WTC11 (cell line): ENCODE measurements around the gene ZNF747. TPM values are rescaled to one million over a fixed set of nuclear protein-coding genes. Genes with fewer than 3 reads are reported as not detected.

ENCODE experiments used
- ATAC-seq: fragments of 200-7000 bp; cut with Tn5 transposase; 2 replicates; pipeline ENCODE4 v1.10.0; 2021; ENCODE audit warnings: mild to moderate bottlenecking, moderate library complexity
- Bru-seq: library from RNA; stranded (reverse); fragments of 400-500 nt; gene quantifications from one replicate; lab custom pipeline; 2021; lab: Mats Ljungman, UMichigan
- CTCF ChIA-PET: fragments of 300-600 bp; sonication (Branson Sonifier 250); formaldehyde crosslinking; loops from one replicate; lab custom pipeline; 2021; ENCODE audit warnings: antibody characterized with exemption; lab: Charles Lee
- POLR2A ChIA-PET: fragments of 350-600 bp; sonication (Branson Sonifier 250); formaldehyde crosslinking; loops from one replicate; lab custom pipeline; 2021; ENCODE audit warnings: antibody characterized with exemption; lab: Charles Lee
- DNase-seq: peaks from one replicate; pipeline ENCODE4 v3.0.0; 2021; ENCODE audit warnings: low spot score
- H3K27ac Mint-ChIP-seq: 2 replicates; pipeline ENCODE4 v1.8.0; 2021; ENCODE audit warnings: mixed read lengths
- H3K27me3 Mint-ChIP-seq: 2 replicates; pipeline ENCODE4 v1.8.0; 2021; ENCODE audit warnings: low read depth, mild to moderate bottlenecking, moderate library complexity, mixed read lengths
- H3K36me3 Mint-ChIP-seq: 2 replicates; pipeline ENCODE4 v1.8.0; 2021; ENCODE audit warnings: mixed read lengths
- H3K4me1 Mint-ChIP-seq: 2 replicates; pipeline ENCODE4 v1.8.0; 2022; ENCODE audit warnings: mixed read lengths
- H3K4me3 Mint-ChIP-seq: 2 replicates; pipeline ENCODE4 v1.8.0; 2021; ENCODE audit warnings: mild to moderate bottlenecking, moderate library complexity, mixed read lengths
- H3K9me3 Mint-ChIP-seq: 2 replicates; pipeline ENCODE4 v1.8.0; 2021; ENCODE audit warnings: mixed read lengths
- ARID4B ChIP-seq: sonication (generic); formaldehyde crosslinking; IDR thresholded peaks from 2 replicates; pipeline ENCODE4 v1.8.0; 2023; ENCODE audit warnings: missing genetic modification reagents, mild to moderate bottlenecking, borderline replicate concordance
- ATF1 ChIP-seq: sonication (generic); formaldehyde crosslinking; IDR thresholded peaks from 2 replicates; pipeline ENCODE4 v1.8.1; 2023; ENCODE audit warnings: mild to moderate bottlenecking, moderate library complexity, missing genetic modification reagents
- CDX4 ChIP-seq: fragments of 250-450 bp; sonication (Bioruptor Pico); IDR thresholded peaks from 2 replicates; pipeline ENCODE4 v1.9.0; 2021; ENCODE audit warnings: moderate library complexity, mild to moderate bottlenecking, inconsistent platforms, borderline replicate concordance
- CREB1 ChIP-seq: sonication (generic); formaldehyde crosslinking; IDR thresholded peaks from 2 replicates; pipeline ENCODE4 v1.8.0; 2023; ENCODE audit warnings: mild to moderate bottlenecking, missing genetic modification reagents
- CREM ChIP-seq: sonication (generic); formaldehyde crosslinking; IDR thresholded peaks from 2 replicates; pipeline ENCODE4 v1.8.1; 2022; ENCODE audit warnings: mild to moderate bottlenecking, missing genetic modification reagents, moderate library complexity
- EMX1 ChIP-seq: fragments of 250-450 bp; sonication (Bioruptor Pico); IDR thresholded peaks from 2 replicates; pipeline ENCODE4 v1.8.0; 2021; ENCODE audit warnings: mild to moderate bottlenecking
- ERG ChIP-seq: fragments of 250-450 bp; sonication (Bioruptor Pico); IDR thresholded peaks from 2 replicates; pipeline ENCODE4 v1.8.0; 2021; ENCODE audit warnings: mild to moderate bottlenecking
- FOXK1 ChIP-seq: sonication (generic); formaldehyde crosslinking; IDR thresholded peaks from 2 replicates; pipeline ENCODE4 v1.8.0; 2022; ENCODE audit warnings: mild to moderate bottlenecking, moderate library complexity, missing genetic modification reagents
- NR3C1 ChIP-seq: sonication (generic); formaldehyde crosslinking; conservative IDR thresholded peaks from 2 replicates; pipeline ENCODE4 v1.8.1; 2023; ENCODE audit warnings: low read depth, mild to moderate bottlenecking, missing genetic modification reagents
- PRDM15 ChIP-seq: sonication (generic); formaldehyde crosslinking; IDR thresholded peaks from 2 replicates; pipeline ENCODE4 v1.8.0; 2022; ENCODE audit warnings: missing genetic modification reagents
- PREB ChIP-seq: sonication (generic); formaldehyde crosslinking; IDR thresholded peaks from 2 replicates; pipeline ENCODE4 v1.8.1; 2022; ENCODE audit warnings: mild to moderate bottlenecking, missing genetic modification reagents, moderate library complexity, borderline replicate concordance
- RORB ChIP-seq: fragments of 250-450 bp; sonication (Bioruptor Pico); IDR thresholded peaks from 2 replicates; pipeline ENCODE4 v1.9.0; 2021; ENCODE audit warnings: mild to moderate bottlenecking
- SMAD3 ChIP-seq: sonication (generic); formaldehyde crosslinking; IDR thresholded peaks from 2 replicates; pipeline ENCODE4 v1.8.0; 2022; ENCODE audit warnings: missing genetic modification reagents, mild to moderate bottlenecking, borderline replicate concordance
- TEAD4 ChIP-seq: sonication (generic); formaldehyde crosslinking; IDR thresholded peaks from 2 replicates; pipeline ENCODE4 v1.8.0; 2022; ENCODE audit warnings: mild to moderate bottlenecking, missing genetic modification reagents
- ZBTB43 ChIP-seq: sonication (generic); formaldehyde crosslinking; IDR thresholded peaks from 2 replicates; pipeline ENCODE4 v1.8.1; 2023; ENCODE audit warnings: mild to moderate bottlenecking, missing genetic modification reagents
- ZNF138 ChIP-seq: sonication (generic); formaldehyde crosslinking; conservative IDR thresholded peaks from 2 replicates; pipeline ENCODE4 v1.8.1; 2022; ENCODE audit warnings: mild to moderate bottlenecking, moderate library complexity, missing genetic modification reagents
- ZNF232 ChIP-seq: sonication (generic); formaldehyde crosslinking; IDR thresholded peaks from 2 replicates; pipeline ENCODE4 v1.8.0; 2022; ENCODE audit warnings: mild to moderate bottlenecking, missing genetic modification reagents
- ZNF423 ChIP-seq: fragments of 250-450 bp; sonication (Bioruptor Pico); IDR thresholded peaks from 2 replicates; pipeline ENCODE4 v2.1.2; 2022; ENCODE audit warnings: mild to moderate bottlenecking, moderate library complexity
- ZNF425 ChIP-seq: fragments of 250-450 bp; sonication (Bioruptor Pico); conservative IDR thresholded peaks from 2 replicates; pipeline ENCODE4 v1.9.0; 2021; ENCODE audit warnings: mild to moderate bottlenecking
- long read RNA-seq, 3 experiments: library from RNA in 1 of 3; library from capped mRNA in 1 of 3; library from polyadenylated mRNA in 1 of 3; unstranded in 2 of 3; stranded (forward) in 1 of 3; transcript quantifications; one replicate each; pipeline ENCODE4 v2.0.0, GENCODE V29; 2021
- total RNA-seq: library from RNA; stranded (reverse); gene quantifications from 3 replicates; pipeline ENCODE4 v1.2.3, GENCODE V29; 2021

Gene ZNF747
- total RNA-seq, result 11.3 to 11.7 TPM (median 11.5 TPM) in 3 replicates
- Bru-seq, nascent RNA, result percentile 83 among the genes with signal in this experiment
- long read RNA-seq, experiment 1, transcript ZNF747-201 (2 exons, 3,936 nt), result minor isoform, 10 of 51 reads
- long read RNA-seq, experiment 1, transcript ZNF747-202 (2 exons, 3,504 nt), result major isoform, 16 of 51 reads
- long read RNA-seq, experiment 1, transcript ZNF747-203 (3 exons, 1,511 nt), result major isoform, 16 of 51 reads
- long read RNA-seq, experiment 1, partial matches to known transcripts, result 0 of 51 reads
- long read RNA-seq, experiment 1, other reads (novel, unspliced or antisense), result 9 of 51 reads
- long read RNA-seq, experiment 2, partial matches to known transcripts, result 0 of 10 reads
- long read RNA-seq, experiment 2, other reads (novel, unspliced or antisense), result 7 of 10 reads
- long read RNA-seq, experiment 3, partial matches to known transcripts, result 0 of 3 reads
- long read RNA-seq, experiment 3, other reads (novel, unspliced or antisense), result 2 of 3 reads

- Mint-ChIP-seq H3K27ac (peak within 1 kb of the TSS; percentile 99), H3K27me3 (no peaks in the 10 kb centered on the region), H3K4me1 (peaks cover 27% of the 10 kb centered on the region), H3K4me3 (peak within 1 kb of the TSS; percentile 95), H3K36me3 (peaks cover 16% of the 10 kb centered on the region), H3K9me3 (no peaks in the 10 kb centered on the region)
- ATAC-seq, result peak; percentile 68
- DNase-seq, result peak; percentile 89
- CTCF ChIA-PET, result interaction anchor here (0.5 to 4.7 kb wide), 15 partner anchors 16 to 422 kb away, joined by 3 to 41 read pairs (median 6); partner anchors contain the start of genes DCTPP1, ZNF688, ZNF764 and ZNF785
- POLR2A ChIA-PET, result interaction anchor here (0.6 to 3.1 kb wide), 13 partner anchors 16 to 116 kb away, joined by 3 to 42 read pairs (median 4); partner anchors contain the start of genes ZNF688, ZNF689 and ZNF764
- TF ChIP-seq ZNF138 (CRISPR knock-in tag), result no peak
- TF ChIP-seq ATF1, result peak; percentile 48; the same call in 1 of the 2 replicates
- TF ChIP-seq ERG (CRISPR knock-in tag), result no peak
- TF ChIP-seq PRDM15, result no peak
- peak; percentile 76; the same call in 1 of the 2 replicates for TF ChIP-seq PREB (CRISPR knock-in tag)
- TF ChIP-seq CREM (CRISPR knock-in tag), result 0 out of 2 replicates have a peak, but pooled peaks have one; percentile 38
- no peak for TF ChIP-seq SMAD3 (CRISPR knock-in tag)
- TF ChIP-seq CDX4 (CRISPR knock-in tag), result no peak
- no peak for TF ChIP-seq ZNF425 (CRISPR knock-in tag)
- TF ChIP-seq ARID4B (CRISPR knock-in tag), result 0 out of 2 replicates have a peak, but pooled peaks have one; percentile 70
- TF ChIP-seq NR3C1, result no peak
- no peak for TF ChIP-seq ZNF423 (CRISPR knock-in tag)
- no peak for TF ChIP-seq CREB1 (CRISPR knock-in tag)
- 0 out of 2 replicates have a peak, but pooled peaks have one; percentile 32 for TF ChIP-seq TEAD4 (CRISPR knock-in tag)
- no peak; the same call in none of the 2 replicates for TF ChIP-seq FOXK1 (CRISPR knock-in tag)
- TF ChIP-seq RORB (CRISPR knock-in tag), result no peak
- 0 out of 2 replicates have a peak, but pooled peaks have one; percentile 76 for TF ChIP-seq ZBTB43
- no peak for TF ChIP-seq ZNF232
- TF ChIP-seq EMX1, result no peak
Observed at GRCh38 chr16:30534368-30535105, at the start of gene ZNF747. ZNF747 (minus strand) TSS chr16:30534858; CDS start chr16:30534679, 179 bp downstream.
